Immature natural killer cell (primary cell): Measurements from ENCODE around the gene AKT2. TPM values are rescaled to one million over a fixed set of nuclear protein-coding genes. Genes with fewer than 3 reads are reported as not detected.
"Not testable (repeated sequence)": the region's sequence is repeated elsewhere in the genome, so short reads cannot be mapped to it uniquely, and the experiment has no call there.

Experiments used
- DNase-seq, 3 donors: peaks; one replicate each; pipeline ENCODE4 v3.0.0; 2022; ENCODE audit warnings: mixed read lengths in 1 of 3
- H3K27ac Mint-ChIP-seq, 6 donors: one replicate each; pipeline ENCODE4 v1.8.0; 2020; ENCODE audit warnings: mixed read lengths in 6 of 6, mild to moderate bottlenecking in 5 of 6, inconsistent platforms in 4 of 6, moderate library complexity in 3 of 6
- H3K27me3 Mint-ChIP-seq, 3 donors: one replicate each; pipeline ENCODE4 v1.8.0; 2020 to 2021; ENCODE audit warnings: low read depth in 3 of 3, mild to moderate bottlenecking in 3 of 3, mixed read lengths in 3 of 3, moderate library complexity in 3 of 3, inconsistent platforms in 1 of 3
- H3K36me3 Mint-ChIP-seq, 3 donors: one replicate each; pipeline ENCODE4 v1.8.0; 2020; ENCODE audit warnings: mixed read lengths in 3 of 3, inconsistent platforms in 2 of 3, mild to moderate bottlenecking in 2 of 3
- H3K4me1 Mint-ChIP-seq, 2 donors: one replicate each; pipeline ENCODE4 v1.8.0; 2020; ENCODE audit warnings: inconsistent platforms in 2 of 2, mild to moderate bottlenecking in 2 of 2, mixed read lengths in 2 of 2, moderate library complexity in 1 of 2
- H3K4me3 Mint-ChIP-seq, 5 donors: one replicate each; pipeline ENCODE4 v1.8.0; 2020; ENCODE audit warnings: mild to moderate bottlenecking in 5 of 5, mixed read lengths in 5 of 5, inconsistent platforms in 3 of 5, moderate library complexity in 3 of 5
- H3K9me3 Mint-ChIP-seq, 6 donors: one replicate each; pipeline ENCODE4 v1.8.0; 2020; ENCODE audit warnings: mild to moderate bottlenecking in 6 of 6, mixed read lengths in 6 of 6, inconsistent platforms in 4 of 6, moderate library complexity in 3 of 6
- polyA plus RNA-seq, 3 donors: library from polyadenylated mRNA; unstranded; fragments of 300-500 nt; fragmentation: Illumina TruSeq; gene quantifications; one replicate each; pipeline ENCODE4 v1.2.3, GENCODE V29; 2021

The AKT2 gene
- polyA plus RNA-seq, 3 donors from 2014 or later: 32.7 to 47.6 (median 34.4) TPM

DNA sequence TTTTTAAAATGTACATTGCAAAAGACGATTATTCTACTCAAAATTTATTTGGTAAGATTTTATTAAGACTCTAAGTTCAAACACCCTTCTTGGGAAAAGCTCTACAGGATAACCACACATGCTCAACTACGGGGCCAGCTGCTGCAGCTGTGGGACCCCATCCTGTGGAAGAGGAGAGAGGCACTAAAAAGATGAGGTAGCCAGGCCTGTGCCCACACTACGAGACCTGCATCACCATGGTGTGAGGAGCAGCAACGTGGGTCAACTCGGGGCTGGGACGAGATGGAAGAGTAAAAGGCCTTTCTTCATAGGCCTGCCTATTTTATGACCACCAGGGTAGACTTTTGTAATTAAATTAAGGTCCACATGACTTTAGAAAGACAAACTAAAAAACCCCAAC lies 54.1 kb downstream of the AKT2 start:
- H3K27me3 Mint-ChIP-seq: peaks cover 4 to 5% (median 4%) of the 10 kb centered on the region in 3 donors
- no peak overlapping the region for H3K4me3 Mint-ChIP-seq
- DNase-seq: no peak
- H3K4me1 Mint-ChIP-seq: peaks cover 4 to 12% of the 10 kb centered on the region in 2 donors
- H3K9me3 Mint-ChIP-seq: peaks cover 0 to 2% (median 0%) of the 10 kb centered on the region in 6 donors
- H3K36me3 Mint-ChIP-seq: no peaks in the 10 kb centered on the region
- peak overlapping the region in 1 of 6 donors; percentile 3 for H3K27ac Mint-ChIP-seq

DNA sequence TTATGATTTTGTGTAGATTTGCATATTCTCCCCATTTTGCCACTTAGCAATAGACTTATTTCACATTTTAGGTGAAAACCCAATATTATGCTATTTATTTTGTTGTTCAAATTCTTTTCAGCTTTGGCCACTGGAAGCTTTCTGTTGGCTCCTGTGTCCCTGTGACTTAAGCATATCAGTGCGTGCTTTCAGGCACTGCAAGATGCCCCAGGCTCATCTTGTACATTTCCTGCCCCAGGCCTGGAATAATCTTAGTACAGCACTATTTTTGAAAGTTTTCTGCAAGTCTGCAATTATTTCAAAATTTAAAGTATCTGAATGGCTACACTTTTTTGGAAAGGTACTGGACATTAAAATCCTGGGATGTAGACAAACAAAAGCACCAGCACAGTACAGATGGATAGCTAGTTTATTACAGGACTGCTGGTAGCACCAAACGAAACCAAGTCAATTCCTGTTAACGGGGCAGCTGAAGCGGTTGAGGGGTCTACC lies 55.2 kb downstream of the AKT2 start:
- Mint-ChIP-seq H3K27me3 (peaks cover 9 to 15% (median 13%) of the 10 kb centered on the region in 3 donors), H3K27ac (peak overlapping the region in 1 of 6 donors; percentile 13), H3K4me1 (peaks cover 12 to 20% of the 10 kb centered on the region in 2 donors), H3K36me3 (peaks cover 0 to 4% (median 0%) of the 10 kb centered on the region in 3 donors), H3K9me3 (peaks cover 0 to 2% (median 0%) of the 10 kb centered on the region in 6 donors), H3K4me3 (no peak overlapping the region)
- DNase-seq: no peak

DNA sequence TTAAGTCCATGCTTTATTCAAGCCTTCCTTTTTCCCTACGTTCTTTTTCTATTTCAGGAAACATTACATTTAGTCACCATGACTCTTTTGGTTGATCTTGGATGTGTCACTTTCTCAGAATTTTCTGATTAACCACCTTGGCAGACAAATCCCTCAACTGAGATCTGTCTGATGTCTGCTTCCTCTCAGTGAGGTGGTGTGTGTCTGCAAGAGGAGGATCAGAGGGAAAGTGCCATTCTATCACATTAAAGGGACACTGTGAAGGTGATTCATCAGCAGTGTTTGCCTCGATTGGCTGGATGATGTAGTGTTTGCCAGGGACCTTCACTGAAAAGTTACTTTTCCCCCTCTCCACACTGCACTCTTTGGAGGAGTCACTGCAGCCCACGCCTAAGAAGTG lies 55.7 kb downstream of the AKT2 start:
- DNase-seq: no peak
- Mint-ChIP-seq H3K4me1 (peaks cover 15 to 20% of the 10 kb centered on the region in 2 donors), H3K9me3 (peaks cover 0 to 2% (median 0%) of the 10 kb centered on the region in 6 donors), H3K27ac (peak overlapping the region in 3 of 6 donors; percentile 5 to 71 (median 40)), H3K27me3 (peaks cover 11 to 17% (median 13%) of the 10 kb centered on the region in 3 donors), H3K4me3 (no peak overlapping the region), H3K36me3 (peaks cover 0 to 4% (median 0%) of the 10 kb centered on the region in 3 donors)

DNA sequence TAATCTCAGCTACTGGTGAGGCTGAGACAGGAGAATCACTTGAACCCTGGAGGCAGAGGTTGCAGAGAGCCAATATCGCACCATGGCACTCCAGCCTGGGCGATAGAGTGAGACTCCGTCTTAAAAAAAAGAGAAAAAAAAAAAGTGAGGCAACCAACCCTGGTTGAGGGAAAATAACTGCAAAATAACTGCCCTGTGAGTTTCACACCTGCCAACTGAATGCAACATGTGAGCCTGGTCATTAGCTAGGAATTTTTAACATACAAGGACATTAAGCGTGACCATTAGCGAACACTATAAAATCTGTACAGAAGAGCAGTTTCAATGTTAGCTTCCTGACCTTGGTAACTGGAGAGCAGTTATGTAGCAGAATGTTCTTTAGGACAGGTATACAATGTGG lies 56.3 kb downstream of the AKT2 start:
- no peak overlapping the region for H3K4me3 Mint-ChIP-seq
- peaks cover 0 to 4% (median 0%) of the 10 kb centered on the region in 3 donors for H3K36me3 Mint-ChIP-seq
- H3K9me3 Mint-ChIP-seq: peaks cover 0 to 2% (median 0%) of the 10 kb centered on the region in 6 donors
- no peak for DNase-seq
- H3K4me1 Mint-ChIP-seq: peaks cover 17 to 20% of the 10 kb centered on the region in 2 donors
- H3K27me3 Mint-ChIP-seq: peaks cover 13 to 23% (median 14%) of the 10 kb centered on the region in 3 donors
- peak overlapping the region in 1 of 6 donors; percentile 58 for H3K27ac Mint-ChIP-seq

DNA sequence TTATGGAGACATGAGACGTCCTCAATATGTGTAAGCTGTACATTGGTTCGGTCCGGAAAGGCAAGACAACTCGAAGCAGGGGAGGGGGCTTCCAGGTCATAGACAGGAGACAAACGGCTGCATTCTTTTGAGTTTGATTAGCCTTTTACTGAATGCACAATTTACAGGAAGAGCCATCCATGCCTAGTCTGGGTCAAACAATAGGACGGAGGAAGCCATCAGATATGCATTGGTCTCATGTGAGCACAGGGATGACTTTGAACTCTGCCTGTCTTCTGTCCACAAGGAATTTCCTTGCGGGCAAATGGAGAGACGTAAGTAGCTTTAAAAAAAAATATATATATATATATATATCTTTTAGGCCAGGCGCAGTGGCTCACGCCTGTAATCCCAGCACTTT lies 56.8 kb downstream of the AKT2 start:
- Mint-ChIP-seq H3K27ac (no peak overlapping the region), H3K9me3 (peaks cover 0 to 2% (median 0%) of the 10 kb centered on the region in 6 donors), H3K27me3 (peaks cover 13 to 27% (median 14%) of the 10 kb centered on the region in 3 donors), H3K4me1 (peaks cover 19 to 20% of the 10 kb centered on the region in 2 donors), H3K4me3 (no peak overlapping the region), H3K36me3 (peaks cover 0 to 4% (median 0%) of the 10 kb centered on the region in 3 donors)
- DNase-seq: no peak

DNA sequence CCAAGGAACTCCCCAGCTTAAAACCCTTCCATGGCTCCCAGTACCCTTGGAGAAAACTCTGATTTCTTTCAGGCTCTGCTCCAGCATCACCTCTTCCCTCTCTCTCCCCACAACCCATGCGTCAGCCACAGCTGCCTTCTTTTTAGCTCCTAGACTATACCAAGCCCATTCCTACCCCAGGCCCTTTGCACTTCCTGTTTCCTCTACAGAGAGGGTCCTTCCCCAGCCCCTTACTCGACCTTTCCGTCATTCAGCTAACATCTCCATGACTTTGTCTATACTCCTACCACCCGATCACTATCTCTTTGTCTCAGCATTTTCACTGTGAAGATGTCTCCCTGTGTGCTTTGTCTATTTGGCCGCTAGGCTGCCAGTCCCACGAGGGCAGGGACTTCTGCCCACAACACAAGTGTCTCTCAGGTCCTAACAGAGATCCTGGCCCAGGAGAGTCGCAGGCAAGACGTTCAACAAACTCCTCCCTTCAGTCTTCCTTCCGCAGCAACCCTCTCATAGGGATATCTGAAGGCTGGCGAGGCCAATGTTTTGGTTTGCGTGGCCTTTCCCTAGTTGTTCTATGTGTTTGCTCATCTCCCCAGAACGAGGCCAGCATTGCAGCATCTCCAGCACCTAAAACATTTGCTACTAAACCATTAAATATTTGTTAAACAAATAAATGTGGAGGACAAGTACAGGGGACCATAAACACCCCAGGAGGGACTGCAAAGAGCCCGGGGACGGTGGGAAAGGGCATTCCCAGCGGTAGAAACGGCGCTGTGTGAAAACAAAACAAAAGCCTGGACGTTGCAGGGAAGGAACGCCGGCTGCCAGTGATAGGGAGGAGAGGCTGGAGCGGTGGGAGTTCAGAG lies 59.5 kb downstream of the AKT2 start:
- no peak for DNase-seq
- Mint-ChIP-seq H3K9me3 (peaks cover 0 to 2% (median 0%) of the 10 kb centered on the region in 6 donors), H3K27ac (no peak overlapping the region), H3K4me1 (peaks cover 23 to 24% of the 10 kb centered on the region in 2 donors), H3K4me3 (peak overlapping the region; percentile 5 to 66 (median 36)), H3K27me3 (peaks cover 12 to 30% (median 19%) of the 10 kb centered on the region in 3 donors), H3K36me3 (peaks cover 0 to 4% (median 0%) of the 10 kb centered on the region in 3 donors)

DNA sequence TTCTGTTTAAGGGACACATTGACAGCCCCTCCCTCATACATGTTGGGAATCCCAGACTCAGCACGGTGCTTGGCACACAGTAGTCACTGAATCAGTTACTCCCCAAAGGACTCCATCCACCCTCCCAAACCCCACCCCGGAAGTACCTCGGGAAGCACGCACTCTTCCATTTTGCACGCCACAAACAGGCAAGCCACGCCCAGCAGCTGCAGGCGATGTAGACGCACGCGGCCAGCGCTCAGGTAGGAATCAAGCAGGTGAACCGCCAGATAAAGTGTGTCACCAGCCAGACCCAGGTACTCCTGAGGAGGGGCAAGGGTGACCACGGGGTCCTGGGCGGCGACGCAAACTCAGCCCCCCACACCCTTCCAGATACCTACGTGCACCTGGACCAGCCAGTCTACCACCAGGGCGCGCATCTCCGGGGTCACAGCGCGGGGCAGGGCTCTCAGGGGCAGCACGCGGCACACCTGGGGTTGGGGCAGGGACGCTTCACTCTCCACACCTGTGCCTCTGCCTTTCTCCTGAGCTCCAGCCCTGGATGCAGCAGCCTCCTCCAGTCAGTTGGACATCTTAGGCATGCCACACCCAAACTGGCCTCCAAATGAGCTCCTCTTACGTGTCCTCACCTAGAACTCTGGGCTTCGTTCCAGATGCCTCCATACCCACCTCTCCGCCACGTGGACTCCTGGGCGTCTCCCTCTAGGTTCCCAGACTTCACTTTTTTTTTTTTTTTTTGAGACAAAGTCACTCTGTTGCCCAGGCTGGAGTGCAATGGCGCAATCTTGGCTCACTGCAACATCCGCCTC lies 60.6 kb downstream of the AKT2 start:
- Mint-ChIP-seq H3K27ac (no peak overlapping the region), H3K9me3 (peaks cover 0 to 2% (median 0%) of the 10 kb centered on the region in 6 donors), H3K27me3 (peaks cover 14 to 38% (median 25%) of the 10 kb centered on the region in 3 donors), H3K4me3 (peak overlapping the region in 1 of 5 donors; percentile 13), H3K36me3 (peaks cover 0 to 4% (median 0%) of the 10 kb centered on the region in 3 donors), H3K4me1 (peaks cover 23 to 24% of the 10 kb centered on the region in 2 donors)
- no peak for DNase-seq

DNA sequence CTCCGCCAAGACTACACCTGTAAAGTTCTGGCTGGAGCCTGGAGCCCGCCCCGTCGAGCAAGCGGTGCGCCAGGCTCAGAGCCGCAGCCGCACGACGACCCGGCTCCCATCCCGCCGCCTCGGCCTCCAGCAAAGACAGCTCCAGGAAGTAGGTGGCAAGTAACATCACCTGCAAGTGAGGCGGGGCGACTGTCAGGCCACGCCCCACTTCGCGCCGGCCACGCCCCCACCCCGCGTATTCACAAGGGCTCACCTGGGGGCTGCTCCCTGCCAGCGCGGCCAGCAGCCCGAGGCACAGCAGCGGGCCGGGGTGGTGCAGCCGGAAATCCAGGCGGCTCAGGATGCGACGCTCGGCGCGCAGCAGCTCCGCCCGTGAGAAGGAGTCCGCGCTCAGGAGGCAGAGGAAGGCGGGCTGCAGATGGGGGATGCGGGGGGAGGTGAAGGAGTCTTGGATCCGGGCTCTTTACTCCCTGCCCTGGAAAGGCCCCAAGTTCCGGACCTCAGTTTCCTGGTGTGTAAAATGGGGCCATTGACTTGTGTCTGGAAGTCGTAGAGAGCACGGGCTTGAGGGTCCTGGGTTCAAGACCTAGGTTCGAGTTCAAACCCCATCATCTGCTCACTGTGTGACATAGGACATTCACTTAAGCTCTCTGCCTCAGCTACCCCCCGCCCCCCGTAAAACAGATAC lies 61.9 kb downstream of the AKT2 start:
- Mint-ChIP-seq H3K36me3 (peaks cover 0 to 4% (median 0%) of the 10 kb centered on the region in 3 donors), H3K4me1 (peaks cover 23 to 24% of the 10 kb centered on the region in 2 donors), H3K27me3 (peaks cover 15 to 44% (median 25%) of the 10 kb centered on the region in 3 donors), H3K27ac (no peak overlapping the region), H3K9me3 (peaks cover 0 to 2% (median 0%) of the 10 kb centered on the region in 6 donors), H3K4me3 (peak overlapping the region in 1 of 5 donors; percentile 33)
- peak in 1 of 3 donors; percentile 15 for DNase-seq

DNA sequence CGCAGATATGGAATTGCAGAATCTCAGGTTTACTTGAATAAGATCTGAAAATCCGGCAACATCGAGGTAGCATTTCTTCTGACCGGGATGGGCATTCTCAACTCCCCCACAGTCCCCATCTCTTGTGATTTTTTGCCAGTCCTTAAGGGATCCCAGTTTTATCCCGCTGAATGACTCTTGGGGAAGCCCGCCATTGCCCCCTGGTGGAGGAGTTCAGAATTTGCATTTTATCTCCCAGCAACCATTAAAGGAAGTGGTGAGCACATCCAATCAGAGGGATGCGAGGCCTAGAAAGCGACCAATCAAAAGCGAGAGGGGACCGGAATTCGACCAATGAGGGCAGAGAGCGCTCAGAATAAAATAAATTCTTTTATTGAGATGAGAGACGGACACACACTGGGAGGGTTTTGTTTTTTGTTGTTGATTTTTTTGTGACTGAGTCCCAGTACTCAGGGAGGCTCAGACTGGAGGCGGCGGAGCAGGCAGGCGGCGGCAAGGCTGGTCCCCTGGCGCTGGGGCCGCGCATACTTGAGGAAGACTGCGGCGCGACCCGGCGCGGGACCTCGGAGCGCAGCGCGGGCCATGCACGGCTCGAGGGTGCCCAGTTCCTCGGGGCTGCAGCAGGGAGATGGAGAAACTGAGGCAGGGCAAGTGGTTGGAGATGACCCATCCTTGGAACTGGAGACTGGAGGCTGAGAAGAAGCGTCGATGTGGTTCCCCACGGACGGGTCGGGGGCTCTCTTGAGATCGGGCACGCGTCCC lies 63.1 kb downstream of the AKT2 start:
- peak overlapping the region; percentile 9 to 64 (median 44) for H3K4me3 Mint-ChIP-seq
- no peaks in the 10 kb centered on the region for H3K9me3 Mint-ChIP-seq
- peaks cover 23 to 24% of the 10 kb centered on the region in 2 donors for H3K4me1 Mint-ChIP-seq
- peaks cover 18 to 44% (median 25%) of the 10 kb centered on the region in 3 donors for H3K27me3 Mint-ChIP-seq
- peaks cover 0 to 4% (median 0%) of the 10 kb centered on the region in 3 donors for H3K36me3 Mint-ChIP-seq
- DNase-seq: peak; percentile 81 to 85 (median 83)
- peak overlapping the region; percentile 1 to 72 (median 36) for H3K27ac Mint-ChIP-seq

DNA sequence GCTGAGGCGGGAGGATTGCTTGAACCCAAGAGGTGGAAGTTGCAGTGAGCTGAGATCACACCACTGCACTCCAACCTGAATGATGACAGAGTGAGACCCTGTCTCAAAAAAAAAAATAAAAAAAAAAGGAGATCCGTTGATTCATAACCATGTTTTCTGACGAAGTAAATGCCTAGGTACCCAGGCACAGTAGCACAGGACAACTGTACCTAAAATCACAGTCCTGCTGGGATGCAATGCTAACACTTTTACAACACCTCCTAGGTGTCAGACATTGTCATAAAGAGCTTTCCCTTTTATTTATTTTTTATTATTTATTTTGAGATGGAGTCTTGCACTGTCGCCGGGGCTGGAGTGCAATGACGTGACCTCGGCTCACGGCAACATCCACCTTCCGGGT lies 64.5 kb downstream of the AKT2 start:
- no peaks in the 10 kb centered on the region for H3K9me3 Mint-ChIP-seq
- H3K36me3 Mint-ChIP-seq: peaks cover 0 to 4% (median 0%) of the 10 kb centered on the region in 3 donors
- H3K27ac Mint-ChIP-seq: no peak overlapping the region
- no peak overlapping the region for H3K4me3 Mint-ChIP-seq
- peaks cover 21 to 42% (median 32%) of the 10 kb centered on the region in 3 donors for H3K27me3 Mint-ChIP-seq
- DNase-seq: no peak
- H3K4me1 Mint-ChIP-seq: peaks cover 13 to 19% of the 10 kb centered on the region in 2 donors

DNA sequence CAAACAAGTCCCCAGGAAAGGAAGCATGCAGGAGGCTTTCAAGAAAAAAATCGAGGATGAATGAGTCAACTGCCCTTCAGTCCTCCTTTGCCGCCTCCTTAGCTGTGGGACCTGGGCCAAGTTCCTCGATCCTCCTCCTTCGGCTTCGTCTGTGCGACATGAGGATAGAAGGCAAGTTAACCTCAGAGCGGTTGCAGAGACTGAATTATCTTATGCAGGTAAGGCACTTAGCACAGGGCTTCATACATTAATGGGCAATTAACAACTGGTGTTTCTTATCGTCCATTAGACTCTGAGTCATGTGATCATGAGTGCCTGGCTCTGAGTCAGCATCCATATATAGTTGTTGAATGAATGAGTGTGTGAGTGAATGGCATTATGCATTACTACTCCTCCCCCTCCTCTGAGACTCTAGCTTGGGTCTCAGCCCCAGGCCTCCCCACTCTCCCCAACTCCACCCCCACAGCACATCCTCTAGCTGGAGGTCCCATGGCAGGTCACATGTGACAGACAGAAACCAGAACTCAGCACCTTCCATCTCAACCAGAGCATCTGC lies 65.3 kb downstream of the AKT2 start:
- no peak overlapping the region for H3K4me3 Mint-ChIP-seq

DNA sequence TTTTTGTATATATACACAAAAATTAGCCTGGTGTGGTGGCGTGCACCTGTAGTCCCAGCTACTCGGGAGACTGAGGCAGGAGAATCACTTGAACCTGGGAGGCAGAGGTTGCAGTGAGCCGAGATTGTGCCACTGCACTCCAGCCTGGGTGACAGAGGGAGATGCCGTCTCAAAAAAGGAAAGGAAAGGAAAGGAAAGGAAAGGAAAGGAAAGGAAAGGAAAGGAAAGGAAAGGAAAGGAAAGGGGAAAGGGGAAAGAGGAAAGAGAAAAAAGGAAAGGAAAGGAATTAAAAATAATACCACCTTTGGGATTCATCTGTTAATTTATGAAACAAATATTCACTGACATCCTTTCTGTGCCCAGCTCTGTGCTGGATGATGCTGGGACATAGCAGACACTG lies 66.1 kb downstream of the AKT2 start:
- H3K27me3 Mint-ChIP-seq: peaks cover 15 to 29% (median 23%) of the 10 kb centered on the region in 3 donors
- H3K27ac Mint-ChIP-seq: not testable (repeated sequence)

More for the DNA sequence above, 65.3 kb downstream of the AKT2 start:
- Mint-ChIP-seq H3K9me3 (no peaks in the 10 kb centered on the region), H3K4me1 (peaks cover 8 to 14% of the 10 kb centered on the region in 2 donors), H3K36me3 (no peaks in the 10 kb centered on the region), H3K27ac (no peak overlapping the region), H3K27me3 (peaks cover 15 to 34% (median 27%) of the 10 kb centered on the region in 3 donors)
- no peak for DNase-seq

More for the DNA sequence above, 66.1 kb downstream of the AKT2 start:
- not testable (repeated sequence) for H3K36me3 Mint-ChIP-seq, H3K4me3 Mint-ChIP-seq, DNase-seq, H3K9me3 Mint-ChIP-seq
- H3K4me1 Mint-ChIP-seq: peaks cover 8 to 11% of the 10 kb centered on the region in 2 donors
